DND-41 (cell line): ENCODE results near the gene SGCD.

Experiments used
- ATAC-seq: fragments of 200-7000 bp; cut with Tn5 transposase; 3 replicates; pipeline ENCODE4 v1.9.1; 2021; ENCODE audit warnings: low read depth; ENCODE audit not compliant: insufficient read depth
- DNase-seq: peaks from one replicate; pipeline ENCODE4 v3.0.0-alpha.2; 2020
- H2AFZ ChIP-seq: 2 replicates; pipeline ENCODE4 v1.6.0; 2012; ENCODE audit warnings: low read depth, low read length
- H3K27ac ChIP-seq: 2 replicates; pipeline ENCODE4 v1.5.1; 2012; ENCODE audit warnings: low read length, inconsistent platforms
- H3K27me3 ChIP-seq: fragments of 200-600 bp; sonication (generic); 2 replicates; pipeline ENCODE4 v1.6.0; 2012; ENCODE audit warnings: low read length, mild to moderate bottlenecking, inconsistent platforms; ENCODE audit not compliant: insufficient read depth, poor library complexity
- H3K36me3 ChIP-seq: 2 replicates; pipeline ENCODE4 v1.5.1; 2012; ENCODE audit warnings: low read length, inconsistent platforms; ENCODE audit not compliant: insufficient read depth
- H3K4me1 ChIP-seq: 2 replicates; pipeline ENCODE4 v1.5.1; 2012; ENCODE audit warnings: mild to moderate bottlenecking, low read length; ENCODE audit not compliant: insufficient read depth
- H3K4me2 ChIP-seq: 2 replicates; pipeline ENCODE4 v1.6.0; 2012; ENCODE audit warnings: mild to moderate bottlenecking, moderate library complexity, low read length, inconsistent platforms; ENCODE audit not compliant: insufficient read depth
- H3K4me3 ChIP-seq, 2 experiments: fragments of 200-600 bp in 1 of 2; shearing (Covaris generic) in 1 of 2; 2 replicates each; pipeline ENCODE4 v1.5.1; 2012 to 2016; ENCODE audit warnings: inconsistent platforms in 2 of 2, low read length in 2 of 2, mild to moderate bottlenecking in 2 of 2, low read depth in 1 of 2, moderate library complexity in 1 of 2
- H3K79me2 ChIP-seq: 2 replicates; pipeline ENCODE4 v1.6.0; 2012; ENCODE audit warnings: low read length, inconsistent platforms; ENCODE audit not compliant: insufficient read depth
- H3K9ac ChIP-seq: 2 replicates; pipeline ENCODE4 v1.6.0; 2012; ENCODE audit warnings: low read depth, mild to moderate bottlenecking, inconsistent platforms, low read length, moderate library complexity
- H3K9me3 ChIP-seq: 2 replicates; pipeline ENCODE4 v1.5.1; 2012; ENCODE audit warnings: low read length, moderate library complexity, mild to moderate bottlenecking, inconsistent platforms; ENCODE audit not compliant: insufficient read depth, severe bottlenecking
- H4K20me1 ChIP-seq: 2 replicates; pipeline ENCODE4 v1.6.0; 2012; ENCODE audit warnings: low read length; ENCODE audit not compliant: insufficient read depth
- EZH2 ChIP-seq: IDR thresholded peaks from 3 replicates; pipeline ENCODE4 v1.6.1; 2012; ENCODE audit warnings: borderline replicate concordance, low read depth, mild to moderate bottlenecking, moderate library complexity, low read length, inconsistent platforms; ENCODE audit not compliant: severe bottlenecking
- TF ChIP-seq, protein P1 (sequence below): IDR thresholded peaks from 2 replicates; pipeline ENCODE4 v1.5.1; 2012; ENCODE audit warnings: borderline replicate concordance, low read length, moderate library complexity, mild to moderate bottlenecking; ENCODE audit not compliant: poor library complexity, severe bottlenecking; ENCODE audit errors: extremely low read depth

Gene SGCD

DNA sequence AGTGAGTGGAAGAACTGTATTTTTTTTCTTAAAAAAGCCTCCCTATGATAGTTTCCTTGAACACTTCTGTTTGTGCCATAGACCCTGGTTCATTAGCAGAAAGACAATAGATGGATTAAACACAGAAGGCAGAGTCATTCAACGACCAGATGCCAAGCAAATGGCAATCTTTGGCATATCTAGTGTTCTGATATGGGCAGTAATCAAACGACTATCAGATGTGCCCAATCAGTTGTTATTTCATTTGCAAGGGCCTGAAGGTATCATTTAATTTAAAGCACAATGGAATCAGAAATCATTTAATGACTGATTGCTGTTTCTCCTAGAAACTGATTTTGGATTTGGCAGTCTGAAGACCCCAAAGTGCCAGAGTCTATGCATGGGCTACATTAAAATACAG, 61.3 kb downstream of the SGCD start:
- Histone ChIP-seq H4K20me1 (no peaks in the 10 kb centered on the region), H3K79me2 (no peaks in the 10 kb centered on the region), H3K9ac (no peak overlapping the region), H3K9me3 (no peaks in the 10 kb centered on the region), H3K4me3 (no peak overlapping the region), H2AFZ (no peak overlapping the region), H3K36me3 (no peaks in the 10 kb centered on the region), H3K4me1 (no peaks in the 10 kb centered on the region), H3K27ac (no peak overlapping the region), H3K27me3 (peaks cover 2% of the 10 kb centered on the region), H3K4me2 (no peak overlapping the region)
- no peak for DNase-seq
- TF ChIP-seq, protein P1, sequence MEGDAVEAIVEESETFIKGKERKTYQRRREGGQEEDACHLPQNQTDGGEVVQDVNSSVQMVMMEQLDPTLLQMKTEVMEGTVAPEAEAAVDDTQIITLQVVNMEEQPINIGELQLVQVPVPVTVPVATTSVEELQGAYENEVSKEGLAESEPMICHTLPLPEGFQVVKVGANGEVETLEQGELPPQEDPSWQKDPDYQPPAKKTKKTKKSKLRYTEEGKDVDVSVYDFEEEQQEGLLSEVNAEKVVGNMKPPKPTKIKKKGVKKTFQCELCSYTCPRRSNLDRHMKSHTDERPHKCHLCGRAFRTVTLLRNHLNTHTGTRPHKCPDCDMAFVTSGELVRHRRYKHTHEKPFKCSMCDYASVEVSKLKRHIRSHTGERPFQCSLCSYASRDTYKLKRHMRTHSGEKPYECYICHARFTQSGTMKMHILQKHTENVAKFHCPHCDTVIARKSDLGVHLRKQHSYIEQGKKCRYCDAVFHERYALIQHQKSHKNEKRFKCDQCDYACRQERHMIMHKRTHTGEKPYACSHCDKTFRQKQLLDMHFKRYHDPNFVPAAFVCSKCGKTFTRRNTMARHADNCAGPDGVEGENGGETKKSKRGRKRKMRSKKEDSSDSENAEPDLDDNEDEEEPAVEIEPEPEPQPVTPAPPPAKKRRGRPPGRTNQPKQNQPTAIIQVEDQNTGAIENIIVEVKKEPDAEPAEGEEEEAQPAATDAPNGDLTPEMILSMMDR, result no peak
- no peak for TF ChIP-seq EZH2
- no peak for ATAC-seq

DNA sequence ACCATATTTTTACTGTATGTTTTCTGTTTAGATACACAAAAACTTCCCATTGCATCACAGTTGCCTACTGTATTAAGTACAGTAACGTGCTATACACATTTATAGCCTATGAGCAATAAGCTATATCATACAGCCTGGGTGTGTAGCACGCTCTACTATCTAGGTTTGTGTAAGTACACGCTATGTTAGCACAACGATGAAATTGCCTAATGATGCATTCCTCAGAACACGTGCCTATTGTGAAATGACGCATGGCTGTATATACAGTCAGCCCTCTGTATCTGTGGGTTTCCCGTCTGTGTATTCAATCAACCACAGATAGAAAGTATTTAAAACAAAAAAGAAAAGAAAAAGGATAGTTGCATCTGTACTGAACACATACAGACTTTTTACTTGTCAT, 64.2 kb downstream of the SGCD start:
- peaks cover 2% of the 10 kb centered on the region for H3K27me3 ChIP-seq
- no peak overlapping the region for H2AFZ ChIP-seq
- ATAC-seq, result no peak

DNA sequence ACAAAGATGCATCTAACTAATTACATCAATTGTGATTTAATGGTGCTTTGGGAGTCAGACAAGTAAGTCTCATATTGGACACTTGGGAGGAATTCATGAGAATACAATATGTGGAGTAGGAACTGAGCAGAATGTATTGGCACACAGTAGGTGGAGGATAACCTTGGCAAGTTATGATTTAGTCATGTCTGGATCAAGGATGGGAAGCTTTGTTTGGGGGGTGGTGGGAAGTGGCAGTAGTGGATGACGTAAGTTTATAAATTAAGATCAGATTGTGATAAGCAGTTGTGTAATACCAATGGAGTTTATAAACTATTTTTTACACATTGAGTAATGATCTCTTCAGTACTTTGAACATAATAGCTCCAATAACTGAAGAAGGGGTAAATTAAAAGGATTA, 67.0 kb downstream of the SGCD start:
- Histone ChIP-seq H3K79me2 (no peaks in the 10 kb centered on the region), H3K4me3 (no peak overlapping the region), H3K9ac (no peak overlapping the region), H3K36me3 (no peaks in the 10 kb centered on the region), H3K4me2 (no peak overlapping the region), H3K27me3 (peaks cover 2% of the 10 kb centered on the region), H2AFZ (no peak overlapping the region), H3K27ac (no peak overlapping the region), H3K4me1 (no peaks in the 10 kb centered on the region), H4K20me1 (no peaks in the 10 kb centered on the region), H3K9me3 (no peaks in the 10 kb centered on the region)
- ATAC-seq (no peak), DNase-seq (no peak)
- TF ChIP-seq EZH2, result no peak
- TF ChIP-seq, protein P1, result no peak

More for the DNA sequence above, 64.2 kb downstream of the SGCD start:
- TF ChIP-seq, protein P1, result no peak
- Histone ChIP-seq H3K79me2 (no peaks in the 10 kb centered on the region), H3K9me3 (no peaks in the 10 kb centered on the region), H4K20me1 (no peaks in the 10 kb centered on the region), H3K36me3 (no peaks in the 10 kb centered on the region), H3K4me3 (no peak overlapping the region), H3K27ac (no peak overlapping the region), H3K4me1 (no peaks in the 10 kb centered on the region), H3K4me2 (no peak overlapping the region), H3K9ac (no peak overlapping the region)
- DNase-seq, result no peak

DNA sequence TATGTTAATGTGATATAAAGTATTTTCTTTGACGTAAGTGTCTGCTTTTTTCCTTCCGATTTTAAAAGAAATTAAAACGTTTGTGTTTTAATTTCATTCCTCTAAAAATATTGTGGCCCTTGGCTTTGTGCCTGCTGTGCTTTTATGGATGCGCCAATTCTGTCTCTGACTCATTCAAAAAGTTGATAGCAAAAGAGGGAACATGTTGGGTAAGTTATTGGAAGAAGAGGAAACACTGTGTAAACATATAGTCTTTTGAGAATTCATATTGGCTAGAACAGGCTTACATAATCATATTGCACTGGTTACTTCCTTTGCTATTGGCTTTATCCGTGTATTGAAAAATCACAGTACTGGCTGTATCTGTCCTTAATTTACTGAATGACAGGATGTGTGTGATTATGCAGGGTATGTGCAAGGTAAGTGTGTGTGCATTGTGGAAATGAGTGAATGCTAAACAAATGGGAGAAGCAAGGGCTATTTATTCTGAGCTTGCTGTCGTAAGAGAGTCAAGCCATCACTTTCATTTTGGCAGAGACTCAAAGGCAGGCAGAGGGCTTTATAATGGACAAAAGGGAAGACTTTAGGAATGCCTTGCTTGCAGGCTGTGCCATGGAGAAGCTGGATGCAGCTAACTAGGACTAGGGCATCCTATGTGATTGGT, 67.8 kb downstream of the SGCD start:
- no peak for ATAC-seq
- Histone ChIP-seq H3K79me2 (no peaks in the 10 kb centered on the region), H4K20me1 (no peaks in the 10 kb centered on the region), H3K27me3 (peaks cover 2% of the 10 kb centered on the region), H3K27ac (no peak overlapping the region), H3K4me2 (no peak overlapping the region), H3K9me3 (no peaks in the 10 kb centered on the region), H3K4me1 (no peaks in the 10 kb centered on the region), H3K36me3 (no peaks in the 10 kb centered on the region), H3K4me3 (no peak overlapping the region), H3K9ac (no peak overlapping the region), H2AFZ (no peak overlapping the region)
- TF ChIP-seq, protein P1, result no peak
- TF ChIP-seq EZH2, result no peak
- no peak for DNase-seq
